SK-N-MC (cell line): ENCODE results near the gene FNDC3B.

ENCODE experiments used
- DNase-seq: peaks from one replicate; pipeline ENCODE4 v3.0.0-alpha.2; 2011; ENCODE audit warnings: low read depth, low spot score
- H3K27ac ChIP-seq: fragments of 200-600 bp; sonication (generic); 2 replicates; pipeline ENCODE4 v1.5.1; 2016; ENCODE audit warnings: mixed run types
- H3K36me3 ChIP-seq: fragments of 200-600 bp; sonication (generic); 2 replicates; pipeline ENCODE4 v1.6.1; 2017; ENCODE audit warnings: antibody characterized with exemption, low read length, mixed read lengths; ENCODE audit not compliant: insufficient read depth
- H3K4me3 ChIP-seq: fragments of 200-600 bp; sonication (generic); 2 replicates; pipeline ENCODE4 v1.5.1; 2016
- H3K9ac ChIP-seq: fragments of 200-600 bp; sonication (generic); 2 replicates; pipeline ENCODE4 v1.8.0; 2017; ENCODE audit warnings: mixed run types, mixed read lengths; ENCODE audit not compliant: insufficient read length
- H3K9me3 ChIP-seq: fragments of 200-600 bp; sonication (generic); 2 replicates; pipeline ENCODE4 v1.6.1; 2017; ENCODE audit warnings: low read depth, mild to moderate bottlenecking, antibody characterized with exemption, low read length, moderate library complexity, mixed read lengths
- EZH2 ChIP-seq: fragments of 200-600 bp; sonication (generic); IDR thresholded peaks from one replicate; pipeline ENCODE4 v1.6.1; 2017; ENCODE audit warnings: antibody characterized with exemption
- FOXP2 ChIP-seq: optimal IDR thresholded peaks from 2 replicates; pipeline ENCODE3; 2011; ENCODE audit warnings: mild to moderate bottlenecking, moderate library complexity; ENCODE audit not compliant: insufficient read depth; ENCODE audit errors: extremely low read length, control extremely low read depth
- POLR2AphosphoS5 ChIP-seq: IDR thresholded peaks from 2 replicates; pipeline ENCODE4 v1.6.1; 2012; ENCODE audit warnings: mild to moderate bottlenecking, low read depth, low read length, borderline replicate concordance

Gene FNDC3B

DNA sequence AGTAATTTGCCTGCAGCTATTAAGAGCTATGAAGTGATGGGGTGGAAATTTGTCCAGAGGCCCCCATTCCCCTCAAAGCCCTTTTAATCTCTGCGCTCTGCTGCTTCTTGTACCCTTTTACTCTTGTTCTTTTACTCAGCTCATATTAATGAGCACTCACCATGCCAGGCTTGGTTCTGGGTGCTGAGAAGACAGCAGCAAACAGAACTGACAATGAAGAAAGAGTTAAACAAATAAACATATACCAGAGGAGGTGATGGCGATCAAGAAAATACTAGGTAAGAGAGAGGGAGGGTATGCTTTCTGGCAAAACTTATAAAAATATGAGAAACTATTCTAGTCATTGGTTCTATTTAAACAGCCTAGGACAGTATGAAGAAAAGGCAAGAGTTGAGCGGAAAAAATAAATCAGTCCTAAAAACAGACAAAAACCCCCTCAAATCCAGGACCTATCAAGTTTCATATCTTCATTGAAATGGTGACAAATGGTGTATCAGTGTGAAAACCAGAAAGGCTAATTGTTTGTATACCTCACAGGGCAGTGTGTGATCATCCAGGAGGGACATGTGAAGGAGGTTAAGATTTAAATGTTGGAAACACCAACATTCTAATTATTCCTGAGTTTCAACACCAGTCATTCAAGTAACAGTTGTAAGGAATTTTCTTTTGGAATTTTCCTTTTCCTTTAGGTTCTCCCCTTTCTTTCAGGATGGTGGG is 144.9 kb downstream of the FNDC3B start:
- Histone ChIP-seq H3K36me3 (no peaks in the 10 kb centered on the region), H3K9me3 (no peaks in the 10 kb centered on the region), H3K9ac (no peak overlapping the region), H3K27ac (no peak overlapping the region), H3K4me3 (no peak overlapping the region)
- TF ChIP-seq POLR2AphosphoS5 (no peak), FOXP2 (no peak), EZH2 (no peak)
- DNase-seq: no peak

DNA sequence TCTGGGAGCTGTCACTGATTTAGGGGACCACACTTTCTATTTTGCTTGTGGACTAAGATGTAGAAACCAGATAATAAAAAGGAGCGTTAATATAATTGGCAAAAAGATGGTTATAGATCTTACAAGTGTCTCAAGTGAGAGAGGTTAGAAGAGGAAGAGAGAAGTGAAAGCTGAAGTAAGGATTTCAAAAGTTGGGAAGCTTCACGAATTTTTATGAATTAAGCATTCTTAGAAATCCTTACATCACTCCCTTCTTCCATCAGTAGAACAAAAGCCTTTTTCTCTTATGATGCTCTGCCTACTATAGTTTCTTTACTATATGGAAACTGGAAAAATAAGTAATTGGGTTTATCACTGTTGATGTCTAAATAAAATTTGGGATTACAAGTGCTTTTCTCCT is 146.5 kb downstream of the FNDC3B start:
- Histone ChIP-seq H3K27ac (no peak overlapping the region), H3K9me3 (no peaks in the 10 kb centered on the region), H3K9ac (no peak overlapping the region), H3K36me3 (no peaks in the 10 kb centered on the region), H3K4me3 (no peak overlapping the region)
- TF ChIP-seq EZH2 (no peak), POLR2AphosphoS5 (no peak), FOXP2 (no peak)
- no peak for DNase-seq

DNA sequence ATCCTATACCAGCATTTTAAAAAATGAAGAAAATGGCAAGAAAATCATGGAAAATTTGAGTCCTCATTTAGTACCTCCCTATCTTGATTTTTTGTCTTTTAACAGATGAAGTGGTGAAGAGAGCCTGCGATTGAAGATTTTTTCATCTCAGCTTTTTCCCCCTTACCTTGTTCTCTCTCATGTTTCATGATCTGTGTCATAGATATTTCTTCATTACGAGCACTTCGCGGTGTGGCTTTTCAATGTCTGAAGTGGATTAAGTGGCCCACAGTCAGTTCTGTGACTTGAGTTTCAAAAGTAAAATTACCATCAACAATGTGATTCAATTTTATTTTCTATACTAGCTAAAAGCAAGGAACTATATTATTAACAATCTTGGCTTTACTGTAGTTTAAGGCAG is 147.2 kb downstream of the FNDC3B start:
- no peak overlapping the region for H3K4me3 ChIP-seq
- H3K27ac ChIP-seq: no peak overlapping the region
- DNase-seq: no peak
- H3K36me3 ChIP-seq: no peaks in the 10 kb centered on the region
- H3K9ac ChIP-seq: no peak overlapping the region
- no peaks in the 10 kb centered on the region for H3K9me3 ChIP-seq
- TF ChIP-seq POLR2AphosphoS5 (no peak), FOXP2 (no peak), EZH2 (no peak)

DNA sequence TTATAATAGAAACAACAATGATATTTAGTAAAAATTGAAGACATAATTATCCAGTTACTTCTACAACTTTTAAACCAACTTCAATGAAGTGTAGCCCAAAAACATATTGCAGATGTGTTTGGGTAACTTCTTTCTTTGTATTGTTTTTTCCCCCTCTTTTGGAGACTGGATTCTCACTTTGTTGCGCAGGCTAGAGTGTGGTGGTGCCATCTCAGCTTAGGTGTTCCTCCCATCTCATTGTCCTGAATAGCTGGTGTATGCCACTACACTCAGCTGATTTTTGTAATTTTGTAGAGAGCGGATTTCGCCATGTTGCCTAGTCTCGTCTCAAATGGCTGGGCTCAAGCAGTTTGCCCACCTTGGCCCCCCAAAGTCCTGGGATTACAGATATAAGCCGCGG is 148.1 kb downstream of the FNDC3B start:
- Histone ChIP-seq H3K36me3 (no peaks in the 10 kb centered on the region), H3K9me3 (no peaks in the 10 kb centered on the region), H3K4me3 (no peak overlapping the region), H3K9ac (no peak overlapping the region), H3K27ac (no peak overlapping the region)
- no peak for TF ChIP-seq POLR2AphosphoS5
- TF ChIP-seq EZH2: no peak
- TF ChIP-seq FOXP2: no peak
- DNase-seq: no peak

DNA sequence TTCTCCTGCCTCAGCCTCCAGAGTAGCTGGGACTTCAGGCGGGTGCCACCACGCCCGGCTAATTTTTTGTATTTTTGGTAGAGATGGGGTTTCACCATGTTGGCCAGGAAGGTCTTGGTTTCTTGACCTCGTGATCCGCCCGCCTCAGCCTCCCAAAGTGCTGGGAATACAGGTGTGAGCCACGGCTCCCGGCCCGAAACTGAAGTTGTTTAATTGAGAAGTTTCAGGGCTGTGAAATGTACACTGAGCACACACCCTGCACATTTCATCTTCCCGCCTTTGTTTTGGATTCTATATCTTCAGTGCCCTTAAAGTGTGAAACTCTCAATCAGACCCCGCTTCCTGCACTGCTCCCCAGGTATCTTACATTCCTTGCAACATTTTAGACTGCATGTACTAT is 149.1 kb downstream of the FNDC3B start:
- Histone ChIP-seq H3K4me3 (no peak overlapping the region), H3K9ac (no peak overlapping the region), H3K27ac (no peak overlapping the region), H3K9me3 (no peaks in the 10 kb centered on the region), H3K36me3 (no peaks in the 10 kb centered on the region)
- no peak for TF ChIP-seq POLR2AphosphoS5
- no peak for TF ChIP-seq EZH2
- no peak for TF ChIP-seq FOXP2
- no peak for DNase-seq

DNA sequence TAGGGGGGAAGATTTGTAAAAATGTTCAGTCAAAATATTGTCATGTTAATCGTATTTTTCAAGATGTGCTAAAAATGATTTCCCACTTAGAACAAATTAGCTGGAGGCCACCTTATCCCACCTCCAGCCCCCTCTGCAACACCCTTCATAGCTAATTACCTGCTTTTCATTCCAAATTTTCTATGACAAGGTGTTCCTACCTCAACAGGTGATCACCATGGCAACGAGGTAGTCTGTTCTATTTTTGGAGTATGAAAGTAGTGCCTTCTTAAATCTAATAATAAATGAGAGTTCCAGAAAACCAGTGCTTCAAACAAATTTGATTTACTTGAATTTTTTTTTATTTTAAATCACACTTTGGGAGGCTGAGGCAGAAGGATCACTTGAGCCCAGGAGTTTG is 149.8 kb downstream of the FNDC3B start:
- no peaks in the 10 kb centered on the region for H3K9me3 ChIP-seq
- no peak for DNase-seq
- no peak overlapping the region for H3K4me3 ChIP-seq
- no peak overlapping the region for H3K9ac ChIP-seq
- no peak for TF ChIP-seq EZH2
- no peak for TF ChIP-seq POLR2AphosphoS5
- no peak for TF ChIP-seq FOXP2
- no peak overlapping the region for H3K27ac ChIP-seq
- no peaks in the 10 kb centered on the region for H3K36me3 ChIP-seq

DNA sequence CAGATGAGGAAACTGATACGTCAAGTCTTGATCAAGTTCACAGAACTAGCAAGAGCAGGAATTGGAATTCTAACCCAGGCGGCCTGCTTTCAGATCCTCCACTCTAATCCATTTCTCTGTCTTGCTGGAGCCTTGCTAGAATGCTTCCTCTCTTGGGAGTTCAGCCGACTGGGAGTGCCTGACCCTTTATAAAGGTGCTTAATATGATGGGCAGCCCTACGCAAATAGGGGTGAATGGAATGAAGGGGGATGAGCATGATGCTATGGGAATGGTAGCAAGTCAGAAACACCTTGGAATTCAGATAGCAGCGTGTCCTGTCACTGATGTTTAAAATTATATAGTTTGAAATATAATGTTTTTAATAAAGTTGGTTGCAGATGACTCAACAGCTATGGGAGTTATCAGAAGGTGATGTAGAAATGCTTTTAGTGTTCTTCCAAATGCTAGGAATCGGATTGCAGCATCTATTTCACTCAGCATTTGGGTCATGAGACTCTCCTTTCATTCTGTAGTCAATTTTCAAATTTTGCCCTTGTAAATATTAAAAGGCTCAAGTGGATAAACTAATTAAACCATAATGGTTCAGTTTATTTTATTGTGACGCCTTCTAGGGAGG is 150.7 kb downstream of the FNDC3B start:
- no peak for TF ChIP-seq POLR2AphosphoS5
- TF ChIP-seq FOXP2: no peak
- TF ChIP-seq EZH2: no peak
- no peaks in the 10 kb centered on the region for H3K9me3 ChIP-seq
- H3K36me3 ChIP-seq: no peaks in the 10 kb centered on the region
- no peak overlapping the region for H3K9ac ChIP-seq
- no peak overlapping the region for H3K4me3 ChIP-seq
- H3K27ac ChIP-seq: no peak overlapping the region
- no peak for DNase-seq

DNA sequence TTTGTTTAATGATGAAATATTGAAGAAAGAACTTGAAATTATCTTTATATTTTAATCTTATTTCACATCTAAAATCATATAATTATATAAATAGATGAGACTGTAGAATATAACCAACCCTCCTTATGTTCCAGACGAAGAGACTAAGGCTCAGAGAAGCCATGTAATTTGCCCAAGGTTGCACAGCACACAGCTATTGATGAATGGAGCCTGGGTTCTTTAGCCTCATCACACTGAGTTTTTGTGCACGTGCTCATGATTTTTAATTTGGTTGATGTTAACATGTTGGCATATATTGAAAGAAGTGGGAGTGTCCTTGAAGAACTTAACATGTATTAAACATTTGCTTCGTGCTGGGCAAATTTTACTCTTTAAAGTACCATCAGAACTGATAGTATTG is 151.6 kb downstream of the FNDC3B start:
- H3K4me3 ChIP-seq: no peak overlapping the region
- H3K9ac ChIP-seq: no peak overlapping the region
- DNase-seq: no peak
- H3K9me3 ChIP-seq: no peaks in the 10 kb centered on the region
- H3K36me3 ChIP-seq: no peaks in the 10 kb centered on the region
- no peak overlapping the region for H3K27ac ChIP-seq
- TF ChIP-seq POLR2AphosphoS5 (no peak), EZH2 (no peak), FOXP2 (no peak)

DNA sequence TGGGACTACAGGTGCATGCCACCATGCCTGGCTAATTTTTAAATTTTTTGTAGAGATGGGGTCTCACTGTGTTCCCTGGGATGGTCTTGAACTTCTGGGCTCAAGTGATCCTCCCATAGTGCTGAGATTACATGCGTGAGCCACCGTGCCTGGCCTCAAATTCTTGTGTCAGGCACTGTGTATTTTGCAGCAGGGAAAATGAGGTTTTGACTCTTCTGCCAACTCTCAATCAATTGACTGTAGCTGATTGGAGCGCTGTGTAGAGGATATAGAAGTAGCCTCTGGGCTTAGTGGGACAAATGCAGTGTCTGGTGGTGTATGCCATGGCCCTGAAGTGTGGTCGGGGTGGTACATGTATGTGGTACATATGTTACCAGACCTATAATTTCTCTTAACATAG is 152.3 kb downstream of the FNDC3B start:
- no peak for DNase-seq
- no peak overlapping the region for H3K27ac ChIP-seq
- TF ChIP-seq EZH2 (no peak), POLR2AphosphoS5 (no peak), FOXP2 (no peak)

More for the DNA sequence above, 152.3 kb downstream of the FNDC3B start:
- H3K9me3 ChIP-seq: no peaks in the 10 kb centered on the region
- H3K36me3 ChIP-seq: no peaks in the 10 kb centered on the region
- H3K4me3 ChIP-seq: no peak overlapping the region
- H3K9ac ChIP-seq: no peak overlapping the region
